ENCODE data around the gene ZBED4.

GRCh38 chr22:49921508-49922278 lies 68.0 kb downstream of the ZBED4 start:
- TF ChIP-seq POLR2A (IDR thresholded peaks at IDR 0.05) (no peak), POLR2AphosphoS5 (IDR thresholded peaks at IDR 0.05) (no peak)
- TF ChIP-seq, protein P1, sequence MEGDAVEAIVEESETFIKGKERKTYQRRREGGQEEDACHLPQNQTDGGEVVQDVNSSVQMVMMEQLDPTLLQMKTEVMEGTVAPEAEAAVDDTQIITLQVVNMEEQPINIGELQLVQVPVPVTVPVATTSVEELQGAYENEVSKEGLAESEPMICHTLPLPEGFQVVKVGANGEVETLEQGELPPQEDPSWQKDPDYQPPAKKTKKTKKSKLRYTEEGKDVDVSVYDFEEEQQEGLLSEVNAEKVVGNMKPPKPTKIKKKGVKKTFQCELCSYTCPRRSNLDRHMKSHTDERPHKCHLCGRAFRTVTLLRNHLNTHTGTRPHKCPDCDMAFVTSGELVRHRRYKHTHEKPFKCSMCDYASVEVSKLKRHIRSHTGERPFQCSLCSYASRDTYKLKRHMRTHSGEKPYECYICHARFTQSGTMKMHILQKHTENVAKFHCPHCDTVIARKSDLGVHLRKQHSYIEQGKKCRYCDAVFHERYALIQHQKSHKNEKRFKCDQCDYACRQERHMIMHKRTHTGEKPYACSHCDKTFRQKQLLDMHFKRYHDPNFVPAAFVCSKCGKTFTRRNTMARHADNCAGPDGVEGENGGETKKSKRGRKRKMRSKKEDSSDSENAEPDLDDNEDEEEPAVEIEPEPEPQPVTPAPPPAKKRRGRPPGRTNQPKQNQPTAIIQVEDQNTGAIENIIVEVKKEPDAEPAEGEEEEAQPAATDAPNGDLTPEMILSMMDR (IDR thresholded peaks at IDR 0.05) = no peak

Data from transverse colon (tissue), 4 donors.